ENCODE results near the gene ZNF687. TPM values are rescaled to one million over a fixed set of nuclear protein-coding genes. Genes with fewer than 3 reads are reported as not detected.

The ZNF687 gene
- polyA plus RNA-seq, 1 of the 3 experiments (the other 2 are of a cell fraction) = 15.8 TPM

DNA sequence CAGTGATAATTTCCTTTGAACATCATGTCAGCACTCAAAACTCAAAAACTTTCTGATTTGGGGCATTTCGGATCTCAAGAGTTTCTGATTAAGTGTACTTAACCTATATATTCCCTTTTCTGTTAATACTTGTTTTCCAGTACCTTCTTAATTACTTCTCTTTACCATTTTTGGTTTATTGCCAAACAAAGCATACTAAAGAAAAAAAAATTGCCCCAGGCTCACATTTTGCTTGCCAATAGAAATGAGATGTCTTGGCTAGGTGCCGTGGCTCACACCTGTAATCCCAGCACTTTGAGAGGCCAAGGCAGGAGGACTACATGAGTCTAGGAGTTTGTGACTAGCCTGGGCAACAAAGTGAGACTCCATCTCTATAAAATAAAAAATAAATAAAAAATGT lies 22.7 kb upstream of the ZNF687 start:
- Histone ChIP-seq H3F3A (replicated peaks; ENCODE audit: insufficient read depth) (peaks cover 11% of the 10 kb centered on the region), H3K27ac (ENCODE audit: low read depth in 2 of 2, low read length in 1 of 2) (no peak overlapping the region), H3K9me2 (no peaks in the 10 kb centered on the region), H4K20me1 (ENCODE audit: insufficient read depth) (peaks cover 17% of the 10 kb centered on the region; the same call in 1 of the 2 replicates), H3K4me1 (ENCODE audit: control insufficient read depth in 1 of 2, insufficient read depth in 2 of 2, low read depth in 1 of 2, low read length in 1 of 2) (peaks cover 0 to 4% of the 10 kb centered on the region in 2 experiments; a peak in 1 of 4 replicates), H3K9me3 (no peaks in the 10 kb centered on the region), H3K36me3 (replicated peaks in 1 of 2; ENCODE audit: control insufficient read depth in 1 of 2, insufficient read depth in 2 of 2, low read length in 1 of 2) (peaks cover 12 to 28% of the 10 kb centered on the region in 2 experiments), H3K9ac (no peak overlapping the region), H3K27me3 (ENCODE audit: insufficient read depth) (no peaks in the 10 kb centered on the region), H3K79me2 (ENCODE audit: insufficient read depth) (peaks cover 82% of the 10 kb centered on the region), H3K4me2 (no peak overlapping the region), H3K4me3 (ENCODE audit: low read depth in 2 of 2, low read length in 1 of 2) (no peak overlapping the region), H2AFZ (ENCODE audit: low read depth) (no peak overlapping the region)
- ChIA-PET CTCF (interaction anchor here (0.9 to 1.4 kb wide), 2 partner anchors 7 to 81 kb away, joined by 4 to 5 read pairs; no protein-coding TSS in a partner anchor), POLR2A (interaction anchor here (1.0 kb wide), 1 partner anchor 70 kb away, joined by 3 read pairs; the partner anchor contains the start of gene VPS72)
- TF ChIP-seq GABPA (IDR thresholded peaks at IDR 0.05; ENCODE audit: low read depth) (no peak), FOXJ3 (CRISPR knock-in tag; IDR thresholded peaks at IDR 0.05) (no peak), NRF1 (IDR thresholded peaks at IDR 0.05; ENCODE audit: low read depth, low read length) (no peak), POLR2AphosphoS5 (IDR thresholded peaks at IDR 0.05; ENCODE audit: low read depth, low read length) (no peak), NFIC (IDR thresholded peaks at IDR 0.05; ENCODE audit: borderline replicate concordance) (no peak), RFX5 (IDR thresholded peaks at IDR 0.05; ENCODE audit: low read length) (no peak), MEF2A (IDR thresholded peaks at IDR 0.05; ENCODE audit: borderline replicate concordance, low read depth) (no peak), YY1 (IDR thresholded peaks at IDR 0.05; ENCODE audit: low read depth) (no peak)
- TF ChIP-seq, protein P1, sequence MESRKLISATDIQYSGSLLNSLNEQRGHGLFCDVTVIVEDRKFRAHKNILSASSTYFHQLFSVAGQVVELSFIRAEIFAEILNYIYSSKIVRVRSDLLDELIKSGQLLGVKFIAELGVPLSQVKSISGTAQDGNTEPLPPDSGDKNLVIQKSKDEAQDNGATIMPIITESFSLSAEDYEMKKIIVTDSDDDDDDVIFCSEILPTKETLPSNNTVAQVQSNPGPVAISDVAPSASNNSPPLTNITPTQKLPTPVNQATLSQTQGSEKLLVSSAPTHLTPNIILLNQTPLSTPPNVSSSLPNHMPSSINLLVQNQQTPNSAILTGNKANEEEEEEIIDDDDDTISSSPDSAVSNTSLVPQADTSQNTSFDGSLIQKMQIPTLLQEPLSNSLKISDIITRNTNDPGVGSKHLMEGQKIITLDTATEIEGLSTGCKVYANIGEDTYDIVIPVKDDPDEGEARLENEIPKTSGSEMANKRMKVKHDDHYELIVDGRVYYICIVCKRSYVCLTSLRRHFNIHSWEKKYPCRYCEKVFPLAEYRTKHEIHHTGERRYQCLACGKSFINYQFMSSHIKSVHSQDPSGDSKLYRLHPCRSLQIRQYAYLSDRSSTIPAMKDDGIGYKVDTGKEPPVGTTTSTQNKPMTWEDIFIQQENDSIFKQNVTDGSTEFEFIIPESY (IDR thresholded peaks at IDR 0.05; ENCODE audit: borderline replicate concordance, low read depth) = no peak
- 94% methylated on average over 2 of the region's 2 CpGs for WGBS (ENCODE audit: low lambda C conversion rate)
- no peak for DNase-seq

- no peaks in the 10 kb centered on the region for H3K9me2 ChIP-seq
- no peak overlapping the region for H2AFZ ChIP-seq (ENCODE audit: low read depth)
- POLR2A ChIA-PET = no interaction called here
- no peak overlapping the region for H3K4me3 ChIP-seq (ENCODE audit: low read depth in 2 of 2, low read length in 1 of 2)
- no peak for DNase-seq
- peaks cover 6% of the 10 kb centered on the region for H3F3A ChIP-seq (replicated peaks; ENCODE audit: insufficient read depth)
- TF ChIP-seq NRF1 (IDR thresholded peaks at IDR 0.05; ENCODE audit: low read depth, low read length) (no peak), CTCF (IDR thresholded peaks at IDR 0.05) (no peak), RXRA (IDR thresholded peaks at IDR 0.05; ENCODE audit: borderline replicate concordance, low read depth) (no peak), JUND (IDR thresholded peaks at IDR 0.05) (no peak), RAD21 (IDR thresholded peaks at IDR 0.05; ENCODE audit: low read length) (no peak)
- TF ChIP-seq, protein P2, sequence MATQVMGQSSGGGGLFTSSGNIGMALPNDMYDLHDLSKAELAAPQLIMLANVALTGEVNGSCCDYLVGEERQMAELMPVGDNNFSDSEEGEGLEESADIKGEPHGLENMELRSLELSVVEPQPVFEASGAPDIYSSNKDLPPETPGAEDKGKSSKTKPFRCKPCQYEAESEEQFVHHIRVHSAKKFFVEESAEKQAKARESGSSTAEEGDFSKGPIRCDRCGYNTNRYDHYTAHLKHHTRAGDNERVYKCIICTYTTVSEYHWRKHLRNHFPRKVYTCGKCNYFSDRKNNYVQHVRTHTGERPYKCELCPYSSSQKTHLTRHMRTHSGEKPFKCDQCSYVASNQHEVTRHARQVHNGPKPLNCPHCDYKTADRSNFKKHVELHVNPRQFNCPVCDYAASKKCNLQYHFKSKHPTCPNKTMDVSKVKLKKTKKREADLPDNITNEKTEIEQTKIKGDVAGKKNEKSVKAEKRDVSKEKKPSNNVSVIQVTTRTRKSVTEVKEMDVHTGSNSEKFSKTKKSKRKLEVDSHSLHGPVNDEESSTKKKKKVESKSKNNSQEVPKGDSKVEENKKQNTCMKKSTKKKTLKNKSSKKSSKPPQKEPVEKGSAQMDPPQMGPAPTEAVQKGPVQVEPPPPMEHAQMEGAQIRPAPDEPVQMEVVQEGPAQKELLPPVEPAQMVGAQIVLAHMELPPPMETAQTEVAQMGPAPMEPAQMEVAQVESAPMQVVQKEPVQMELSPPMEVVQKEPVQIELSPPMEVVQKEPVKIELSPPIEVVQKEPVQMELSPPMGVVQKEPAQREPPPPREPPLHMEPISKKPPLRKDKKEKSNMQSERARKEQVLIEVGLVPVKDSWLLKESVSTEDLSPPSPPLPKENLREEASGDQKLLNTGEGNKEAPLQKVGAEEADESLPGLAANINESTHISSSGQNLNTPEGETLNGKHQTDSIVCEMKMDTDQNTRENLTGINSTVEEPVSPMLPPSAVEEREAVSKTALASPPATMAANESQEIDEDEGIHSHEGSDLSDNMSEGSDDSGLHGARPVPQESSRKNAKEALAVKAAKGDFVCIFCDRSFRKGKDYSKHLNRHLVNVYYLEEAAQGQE (IDR thresholded peaks at IDR 0.05; ENCODE audit: low read depth, low read length) = no peak
- H3K4me1 ChIP-seq (ENCODE audit: control insufficient read depth in 1 of 2, insufficient read depth in 2 of 2, low read depth in 1 of 2, low read length in 1 of 2) = no peaks in the 10 kb centered on the region
- peaks cover 32 to 48% of the 10 kb centered on the region in 2 experiments for H3K36me3 ChIP-seq (replicated peaks in 1 of 2; ENCODE audit: control insufficient read depth in 1 of 2, insufficient read depth in 2 of 2, low read length in 1 of 2)
- H3K79me2 ChIP-seq (ENCODE audit: insufficient read depth) = peaks cover 22% of the 10 kb centered on the region
- H3K27ac ChIP-seq (ENCODE audit: low read depth in 2 of 2, low read length in 1 of 2) = no peak overlapping the region
- no peak overlapping the region for H3K4me2 ChIP-seq
- no peaks in the 10 kb centered on the region for H3K27me3 ChIP-seq (ENCODE audit: insufficient read depth)
- no peaks in the 10 kb centered on the region for H3K9me3 ChIP-seq
- H3K9ac ChIP-seq = no peak overlapping the region
- WGBS (ENCODE audit: low lambda C conversion rate) = 85% methylated on average over 12 of the region's 14 CpGs
- CTCF ChIA-PET = interaction anchor here (0.7 to 1.9 kb wide), 3 partner anchors 13 to 78 kb away, joined by 3 to 7 read pairs (median 3); no protein-coding TSS in a partner anchor
- H4K20me1 ChIP-seq (ENCODE audit: insufficient read depth) = 0 out of 2 replicates have a peak, but pooled peaks cover 3% of the 10 kb centered on the region
These were observed 16.5 kb upstream of the ZNF687 start for GRCh38 chr1:151265446-151266236.
